IMR-90 (cell line): ENCODE data around the gene IGFBP7. TPM values are rescaled to one million over a fixed set of nuclear protein-coding genes. Genes with fewer than 3 reads are reported as not detected.
A peak's percentile ranks its signal among the peaks of the same experiment; 100 is the strongest.

ENCODE experiments used
- ATAC-seq: fragments of 200-7000 bp; cut with Tn5 transposase; 2 replicates; pipeline ENCODE4 v1.9.1; 2020; ENCODE audit warnings: low read depth, mild to moderate bottlenecking, moderate library complexity
- BruUV-seq: library from RNA; stranded (reverse); fragments of 400-500 nt; replicated peaks from 2 replicates; lab custom pipeline; 2021; lab: Mats Ljungman, UMichigan
- CTCF ChIA-PET: fragments of 300-600 bp; formaldehyde crosslinking; extraction: SDS; loops from one replicate; lab custom pipeline; 2021; ENCODE audit warnings: antibody characterized with exemption; lab: Yijun Ruan, JAX
- POLR2A ChIA-PET: fragments of 300-600 bp; sonication (Branson Sonifier 250); formaldehyde crosslinking; loops from one replicate; lab custom pipeline; 2022; ENCODE audit warnings: antibody characterized with exemption; ENCODE audit not compliant: unreplicated experiment; lab: Charles Lee
- DNase-seq: peaks from one replicate; pipeline ENCODE4 v3.0.0; 2013
- H2AFZ ChIP-seq: replicated peaks from 2 replicates; pipeline ENCODE3; 2013; ENCODE audit warnings: low read length, mild to moderate bottlenecking; ENCODE audit not compliant: poor library complexity
- H2AK5ac ChIP-seq: 2 replicates; pipeline ENCODE4 v1.6.1; 2013; ENCODE audit warnings: low read depth, low read length, inconsistent platforms
- H2AK9ac ChIP-seq: replicated peaks from 2 replicates; pipeline ENCODE3; 2013; ENCODE audit warnings: mild to moderate bottlenecking, low read depth, low read length, moderate library complexity; ENCODE audit not compliant: poor library complexity
- H2BK120ac ChIP-seq: 2 replicates; pipeline ENCODE4 v1.6.1; 2013; ENCODE audit warnings: low read depth, low read length, inconsistent platforms
- H2BK15ac ChIP-seq: 3 replicates; pipeline ENCODE4 v1.6.1; 2013; ENCODE audit warnings: low read depth, low read length, inconsistent platforms
- H2BK20ac ChIP-seq: 2 replicates; pipeline ENCODE4 v1.6.1; 2013; ENCODE audit warnings: low read depth, mild to moderate bottlenecking, inconsistent platforms, low read length, moderate library complexity
- H2BK5ac ChIP-seq: 2 replicates; pipeline ENCODE4 v1.6.1; 2013; ENCODE audit warnings: mild to moderate bottlenecking, low read depth, low read length, inconsistent platforms; ENCODE audit not compliant: poor library complexity, severe bottlenecking
- H3K14ac ChIP-seq: replicated peaks from 2 replicates; pipeline ENCODE4 v1.6.1; 2013; ENCODE audit warnings: low read depth, low read length, inconsistent platforms
- H3K18ac ChIP-seq: 2 replicates; pipeline ENCODE4 v1.6.1; 2013; ENCODE audit warnings: low read depth, low read length, control low read depth
- H3K23ac ChIP-seq: 2 replicates; pipeline ENCODE4 v1.6.1; 2013; ENCODE audit warnings: low read depth, low read length, inconsistent platforms
- H3K27ac ChIP-seq: 2 replicates; pipeline ENCODE4 v1.5.1; 2013; ENCODE audit warnings: mild to moderate bottlenecking, control low read depth, low read length; ENCODE audit not compliant: insufficient read depth
- H3K27me3 ChIP-seq: 2 replicates; pipeline ENCODE4 v1.6.1; 2013; ENCODE audit warnings: low read length; ENCODE audit not compliant: control insufficient read depth, insufficient read depth
- H3K36me3 ChIP-seq: 2 replicates; pipeline ENCODE4 v1.6.1; 2013; ENCODE audit warnings: low read length, mixed read lengths; ENCODE audit not compliant: control insufficient read depth, insufficient read depth
- H3K4ac ChIP-seq: 2 replicates; pipeline ENCODE4 v1.6.1; 2013; ENCODE audit warnings: low read depth, low read length, inconsistent platforms
- H3K4me1 ChIP-seq: 2 replicates; pipeline ENCODE4 v1.6.1; 2013; ENCODE audit warnings: low read length, mixed read lengths; ENCODE audit not compliant: control insufficient read depth, insufficient read depth
- H3K4me2 ChIP-seq: 2 replicates; pipeline ENCODE4 v1.6.1; 2013; ENCODE audit warnings: low read depth, mild to moderate bottlenecking, control low read depth, low read length, moderate library complexity
- H3K4me3 ChIP-seq: 2 replicates; pipeline ENCODE4 v1.5.1; 2013; ENCODE audit warnings: low read depth, mild to moderate bottlenecking, control low read depth, low read length, moderate library complexity; ENCODE audit not compliant: insufficient read depth
- H3K56ac ChIP-seq: 2 replicates; pipeline ENCODE4 v1.6.1; 2013; ENCODE audit warnings: low read length, inconsistent platforms; ENCODE audit not compliant: insufficient read depth; ENCODE audit errors: extremely low read depth
- H3K79me1 ChIP-seq, 2 experiments: 2 replicates each; pipeline ENCODE4 v1.6.1; 2013; ENCODE audit warnings: low read length in 2 of 2, inconsistent platforms in 1 of 2, low read depth in 1 of 2
- H3K9ac ChIP-seq: 2 replicates; pipeline ENCODE4 v1.6.1; 2013; ENCODE audit warnings: low read depth, low read length, control low read depth
- H3K9me1 ChIP-seq: 2 replicates; pipeline ENCODE4 v1.6.1; 2013; ENCODE audit warnings: low read length, inconsistent platforms; ENCODE audit not compliant: insufficient read depth
- H3K9me3 ChIP-seq: 2 replicates; pipeline ENCODE4 v1.6.1; 2013; ENCODE audit warnings: low read length; ENCODE audit not compliant: control insufficient read depth, insufficient read depth
- H4K20me1 ChIP-seq: 2 replicates; pipeline ENCODE4 v1.6.1; 2013; ENCODE audit warnings: low read length, inconsistent platforms; ENCODE audit not compliant: insufficient read depth
- H4K5ac ChIP-seq: 2 replicates; pipeline ENCODE4 v1.6.1; 2013; ENCODE audit warnings: mild to moderate bottlenecking, low read depth, low read length, control low read depth
- H4K8ac ChIP-seq, 2 experiments: 2 replicates each; pipeline ENCODE4 v1.6.1; 2013; ENCODE audit warnings: low read depth in 2 of 2, low read length in 2 of 2, control low read depth in 1 of 2, inconsistent platforms in 1 of 2
- H4K91ac ChIP-seq: 2 replicates; pipeline ENCODE4 v1.6.1; 2013; ENCODE audit warnings: low read depth, low read length, inconsistent platforms; ENCODE audit not compliant: insufficient read depth
- BHLHE40 ChIP-seq: fragments of 150-350 bp; IDR thresholded peaks from 2 replicates; pipeline ENCODE4 v1.6.1; 2016; ENCODE audit warnings: mild to moderate bottlenecking, low read depth, low read length
- CEBPB ChIP-seq: IDR thresholded peaks from 2 replicates; pipeline ENCODE4 v1.6.1; 2012; ENCODE audit warnings: low read depth, low read length, improper control_type of control experiment
- MAFK ChIP-seq: IDR thresholded peaks from 2 replicates; pipeline ENCODE4 v1.6.1; 2012; ENCODE audit warnings: low read depth, low read length, improper control_type of control experiment
- MAZ ChIP-seq: IDR thresholded peaks from 2 replicates; pipeline ENCODE4 v1.6.1; 2012; ENCODE audit warnings: low read depth, mild to moderate bottlenecking, low read length, improper control_type of control experiment, moderate library complexity, borderline replicate concordance
- NFE2L2 ChIP-seq: fragments of 150-350 bp; IDR thresholded peaks from 2 replicates; pipeline ENCODE4 v1.6.1; 2016; ENCODE audit warnings: low read depth, mild to moderate bottlenecking, low read length
- RAD21 ChIP-seq: IDR thresholded peaks from 2 replicates; pipeline ENCODE4 v1.6.1; 2012; ENCODE audit warnings: low read length, improper control_type of control experiment
- RCOR1 ChIP-seq: IDR thresholded peaks from 2 replicates; pipeline ENCODE4 v1.6.1; 2012; ENCODE audit warnings: mild to moderate bottlenecking, low read length, improper control_type of control experiment; ENCODE audit not compliant: insufficient replicate concordance
- WGBS, 2 experiments: methylation state at CpG; one replicate each; pipeline versions ENCODE4 v1.1.5 to v1.1.7; 2013; ENCODE audit warnings: missing lambda C conversion rate in 2 of 2; ENCODE audit not compliant: insufficient read length in 1 of 2; ENCODE audit errors: extremely low coverage in 2 of 2; 5-methylcytosine and 5-hydroxymethylcytosine counted together
- dilution Hi-C: fragments of 300-500 bp; cut with HindIII; formaldehyde crosslinking; loops from one replicate; pipeline ENCODE4 v1.14.3; 2018; ENCODE audit warnings: low sequenced_read_pairs; ENCODE audit not compliant: unreplicated experiment
- in situ Hi-C: fragments of 300-500 bp; cut with MboI; formaldehyde crosslinking; loops from 3 replicates; pipeline ENCODE4 v1.14.3; 2019; ENCODE audit warnings: low sequenced_read_pairs, inconsistent platforms, mixed read lengths
- intact Hi-C: fragments of 100-400 bp; cut with micrococcal nuclease; formaldehyde crosslinking; loops from 2 replicates; pipeline ENCODE4 v1.10.0; 2022
- polyA plus RNA-seq, 3 experiments: library from polyadenylated mRNA; depleted of rRNA; stranded (reverse); fragments of >200 nt; gene quantifications; 2 replicates each; pipeline ENCODE4 v1.2.3, GENCODE V29; 2012; ENCODE audit warnings: low replicate concordance in 1 of 3
- total RNA-seq: library from RNA; depleted of rRNA; stranded (reverse); fragments of >200 nt; gene quantifications from 2 replicates; pipeline ENCODE4 v1.2.3, GENCODE V29; 2012
- TF ChIP-seq, protein P1 (sequence below): fragments of 150-350 bp; IDR thresholded peaks from 2 replicates; pipeline ENCODE4 v1.6.1; 2017; ENCODE audit warnings: mild to moderate bottlenecking, antibody characterized with exemption, low read length, low read depth

The IGFBP7 gene
- total and polyA plus RNA-seq, 2 of the 4 experiments (the other 2 are of a cell fraction) = 33.2 to 267 TPM

DNA sequence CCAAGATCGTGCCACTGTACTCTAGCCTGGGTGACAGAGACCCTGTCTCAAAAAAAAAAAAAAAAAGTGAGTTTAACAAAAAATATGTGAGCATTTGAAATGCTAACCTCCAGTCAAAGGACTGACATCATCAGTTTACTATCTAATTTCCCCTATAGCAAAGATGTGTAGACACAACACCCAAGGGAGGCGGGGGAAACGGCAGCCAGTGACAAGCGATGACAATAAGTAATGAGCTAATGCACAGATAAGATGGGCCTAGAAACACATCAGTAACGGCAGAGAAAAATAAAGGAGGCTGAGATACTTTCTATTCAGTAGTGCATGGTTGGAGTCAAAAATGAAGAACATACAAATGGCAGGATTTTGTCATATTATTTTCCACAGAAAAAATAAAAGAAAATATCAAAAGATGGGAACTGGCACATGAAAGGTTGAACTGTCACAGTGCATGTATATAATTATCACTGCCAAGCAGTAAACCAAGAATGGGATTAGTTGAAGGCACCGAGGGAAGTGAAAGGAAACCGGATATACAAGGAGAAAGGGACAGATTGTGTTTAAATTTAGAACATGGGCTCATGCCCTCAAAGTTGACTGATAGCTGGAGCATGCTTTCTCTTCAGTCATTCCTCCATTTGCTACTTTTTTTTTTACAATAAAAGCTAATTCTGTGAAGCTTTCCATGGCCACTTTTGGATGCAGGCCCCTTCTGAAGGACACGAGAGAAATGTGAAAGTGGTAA is 41.8 kb downstream of the IGFBP7 start:
- no peak for DNase-seq
- Histone ChIP-seq H3K14ac (0 out of 2 replicates have a peak overlapping the region, but pooled peaks have one; percentile 1), H4K5ac (no peak overlapping the region; the same call in 1 of the 2 replicates), H2BK5ac (peak overlapping the region; percentile 6), H3K27me3 (no peaks in the 10 kb centered on the region), H2BK15ac (peak overlapping the region; percentile 54; the same call in 1 of the 3 replicates), H4K91ac (peak overlapping the region; percentile 54; the same call in 1 of the 2 replicates), H3K36me3 (no peaks in the 10 kb centered on the region), H3K4me1 (peaks cover 27% of the 10 kb centered on the region), H3K9ac (no peak overlapping the region), H2BK20ac (no peak overlapping the region), H3K4ac (peak overlapping the region; percentile 47), H2AFZ (no peak overlapping the region), H3K4me3 (no peak overlapping the region), H3K79me1 (peaks cover 10 to 73% of the 10 kb centered on the region in 2 experiments; a peak in 3 of 4 replicates), H3K9me1 (peaks cover 17% of the 10 kb centered on the region), H3K56ac (no peak overlapping the region), H3K18ac (no peak overlapping the region), H3K4me2 (no peak overlapping the region; the same call in 1 of the 2 replicates), H2AK9ac (no peak overlapping the region), H2AK5ac (0 out of 2 replicates have a peak overlapping the region, but pooled peaks have one; percentile 25), H3K9me3 (no peaks in the 10 kb centered on the region), H3K23ac (peak overlapping the region; percentile 6; the same call in 1 of the 2 replicates), H4K8ac (peak overlapping the region; percentile 9 to 45; a peak in 2 of 4 replicates), H3K27ac (peak overlapping the region; percentile 9; the same call in 1 of the 2 replicates), H2BK120ac (peak overlapping the region; percentile 78), H4K20me1 (peaks cover 9% of the 10 kb centered on the region)
- TF ChIP-seq NFE2L2 (no peak), CEBPB (no peak), MAFK (no peak), BHLHE40 (no peak), RCOR1 (no peak), MAZ (no peak), RAD21 (no peak)
- TF ChIP-seq, protein P1, sequence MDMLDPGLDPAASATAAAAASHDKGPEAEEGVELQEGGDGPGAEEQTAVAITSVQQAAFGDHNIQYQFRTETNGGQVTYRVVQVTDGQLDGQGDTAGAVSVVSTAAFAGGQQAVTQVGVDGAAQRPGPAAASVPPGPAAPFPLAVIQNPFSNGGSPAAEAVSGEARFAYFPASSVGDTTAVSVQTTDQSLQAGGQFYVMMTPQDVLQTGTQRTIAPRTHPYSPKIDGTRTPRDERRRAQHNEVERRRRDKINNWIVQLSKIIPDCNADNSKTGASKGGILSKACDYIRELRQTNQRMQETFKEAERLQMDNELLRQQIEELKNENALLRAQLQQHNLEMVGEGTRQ = no peak
- no CpG with 5 or more reads among the region's 8 CpGs for WGBS, 2 experiments
- BruUV-seq = no TSS peak
- POLR2A ChIA-PET = no interaction called here
- intact Hi-C loops = loop anchor here (5.0 kb wide), 1 partner anchor 44 kb away; the partner anchor contains the start of gene IGFBP7
- CTCF ChIA-PET = interaction anchor here (0.6 kb wide), 2 partner anchors 31 to 110 kb away, joined by 3 read pairs; no protein-coding TSS in a partner anchor
- in situ Hi-C loops = no loop called here
- ATAC-seq = no peak
- dilution Hi-C loops = no loop called here
